Bone marrow (tissue), 2 donors: Measurements from ENCODE around the gene PATE1.
"Not testable (repeated sequence)": the region's sequence is repeated elsewhere in the genome, so short reads cannot be mapped to it uniquely, and the experiment has no call there.

Source experiments
- DNase-seq, 2 donors: peaks; one replicate each; lab custom pipeline; 2025; lab: John Stamatoyannopoulos, UW

Gene PATE1

GRCh38 chr11:125745979-125746378 is at the start of gene PATE1:
PATE1 (plus strand) TSS chr11:125746279; CDS start chr11:125746305, 26 bp downstream.
- DNase-seq: no peak

- DNase-seq: no peak
Measured at GRCh38 chr11:125701018-125701610, 45.0 kb upstream of the PATE1 start.

DNA sequence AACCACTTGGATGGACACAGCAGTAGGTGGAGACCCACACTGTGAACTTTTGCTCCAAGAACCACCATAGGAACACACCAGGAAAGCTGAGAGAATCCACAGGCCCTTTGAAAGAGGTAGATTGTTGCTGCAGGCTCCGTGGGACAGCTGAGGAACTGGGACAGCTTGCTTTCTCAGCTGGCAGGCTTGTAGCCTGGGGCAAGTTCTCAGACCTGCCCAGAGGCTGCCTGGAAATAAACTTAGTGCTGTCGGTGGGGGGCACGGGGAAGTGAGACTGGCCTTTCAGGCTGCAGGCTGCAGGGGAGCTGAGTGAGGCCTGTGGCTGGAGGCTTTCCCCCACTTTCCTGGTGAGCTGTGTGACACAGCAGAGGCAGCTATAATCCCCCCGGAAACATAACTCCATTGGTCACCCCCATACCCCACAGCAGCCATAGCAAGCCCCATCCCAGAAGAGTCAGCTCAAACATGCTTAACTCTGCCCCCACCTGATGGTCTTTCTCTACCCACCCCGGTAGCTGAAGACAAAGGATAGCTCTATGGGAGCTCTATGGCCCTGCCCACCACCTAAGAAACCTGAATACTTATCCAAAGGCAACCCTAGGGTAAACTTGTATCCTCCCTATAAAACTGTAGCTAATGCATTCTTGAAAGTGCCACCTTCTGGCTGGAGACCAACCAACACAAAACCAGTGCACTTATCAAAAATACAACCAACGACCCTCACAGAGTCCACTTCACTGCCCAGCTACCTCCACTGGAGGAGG is 44.0 kb upstream of the PATE1 start:
- DNase-seq: no peak

DNA sequence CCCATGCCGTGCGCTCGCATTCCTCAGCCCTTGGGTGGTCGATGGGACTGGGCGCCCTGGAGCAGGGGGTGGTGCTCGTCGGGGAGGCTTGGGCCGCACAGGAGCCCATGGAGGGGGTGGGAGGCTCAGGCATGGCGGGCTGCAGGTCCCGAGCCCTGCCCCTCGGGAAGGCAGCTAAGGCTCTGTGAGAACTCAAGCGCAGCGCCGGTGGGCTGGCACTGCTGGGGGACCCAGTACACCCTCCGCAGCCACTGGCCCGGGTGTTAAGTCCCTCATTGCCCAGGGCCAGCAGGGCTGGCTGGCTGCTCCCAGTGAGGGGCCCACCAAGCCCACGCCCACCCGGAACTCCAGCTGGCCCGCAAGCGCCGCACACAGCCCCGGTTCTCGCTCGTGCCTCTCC is 41.4 kb upstream of the PATE1 start:
- DNase-seq: not testable (repeated sequence)

DNA sequence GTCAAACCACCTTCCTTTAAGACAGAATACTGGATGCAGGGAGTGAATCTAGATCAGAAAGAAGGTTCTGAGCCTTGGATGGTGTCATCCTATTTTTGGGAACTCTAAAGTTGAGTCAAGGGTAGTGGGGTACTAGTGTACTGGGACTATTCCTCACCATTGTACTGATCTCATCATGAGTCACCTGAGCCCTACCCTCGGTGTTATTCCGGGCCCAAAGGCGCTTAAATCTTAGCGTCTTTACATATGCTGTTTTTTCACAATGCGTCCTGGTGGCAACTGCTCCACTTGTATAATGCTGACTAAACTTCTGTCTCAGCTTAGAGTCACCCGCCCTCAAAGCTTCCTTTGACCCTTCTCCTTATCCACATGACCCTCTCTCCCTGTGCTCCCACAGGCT is 25.3 kb upstream of the PATE1 start:
- no peak for DNase-seq

DNA sequence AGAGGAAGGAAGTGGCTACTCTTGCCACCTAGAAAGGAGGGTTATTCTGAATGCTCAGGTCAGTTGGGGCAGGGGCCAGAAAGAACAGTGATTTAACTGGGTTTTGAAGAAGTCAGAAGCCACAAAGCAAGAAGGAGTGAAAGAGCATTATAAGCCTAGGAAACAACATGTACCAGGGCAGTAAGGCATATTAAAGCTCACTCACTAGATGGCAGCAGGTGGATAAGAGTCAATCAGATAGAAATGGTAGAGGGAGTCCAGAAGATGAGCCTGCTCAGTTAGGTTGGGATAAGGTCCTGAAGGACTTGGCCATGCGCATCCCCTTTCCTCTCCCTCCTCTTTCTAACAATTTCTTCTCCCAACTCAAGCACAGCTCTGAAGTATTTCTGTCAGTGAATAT is 22.0 kb upstream of the PATE1 start:
- DNase-seq: no peak

- DNase-seq: no peak
Measured at GRCh38 chr11:125728969-125729368, 17.1 kb upstream of the PATE1 start.

GRCh38 chr11:125740617-125741016 is 5.5 kb upstream of the PATE1 start:
- DNase-seq: no peak

DNA sequence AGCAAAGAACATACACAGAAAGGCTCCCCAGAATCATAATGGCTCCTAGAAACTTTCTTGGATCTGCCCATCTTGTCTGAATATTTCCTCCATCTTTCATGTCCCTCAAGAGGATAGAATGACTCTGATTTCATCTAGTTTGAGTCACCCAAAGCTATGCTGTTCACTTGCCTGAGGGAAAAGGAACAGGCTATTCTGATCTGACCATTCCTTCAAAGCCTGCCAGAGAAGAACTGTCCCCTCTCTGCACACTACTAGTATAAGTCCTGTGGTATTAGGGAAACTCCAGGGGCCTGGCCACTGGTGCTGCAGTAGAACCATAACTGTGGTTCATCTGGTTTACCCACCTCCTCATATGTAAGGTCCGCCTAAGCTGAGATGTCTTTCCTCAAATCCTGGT is 2.4 kb upstream of the PATE1 start:
- DNase-seq: no peak

DNA sequence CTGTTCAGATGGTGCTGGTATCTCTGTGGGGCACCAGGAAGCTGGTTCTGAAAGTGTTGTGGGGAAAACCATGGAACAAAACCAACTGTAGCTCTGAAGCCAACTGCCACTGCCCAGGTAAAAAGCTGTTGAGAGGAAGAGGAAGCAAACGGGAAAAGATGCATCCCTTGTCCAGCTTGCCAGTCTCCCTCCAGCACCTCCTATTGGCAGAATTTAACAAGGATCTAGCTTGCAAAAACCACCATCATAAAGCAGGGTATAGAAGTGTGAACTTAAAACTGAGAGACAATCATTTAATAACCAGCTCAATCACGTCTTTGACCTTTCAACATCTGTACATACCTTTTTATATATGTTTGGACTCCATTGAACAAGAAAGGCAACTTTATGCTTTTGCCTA is 4.5 kb downstream of the PATE1 start:
- no peak for DNase-seq

DNA sequence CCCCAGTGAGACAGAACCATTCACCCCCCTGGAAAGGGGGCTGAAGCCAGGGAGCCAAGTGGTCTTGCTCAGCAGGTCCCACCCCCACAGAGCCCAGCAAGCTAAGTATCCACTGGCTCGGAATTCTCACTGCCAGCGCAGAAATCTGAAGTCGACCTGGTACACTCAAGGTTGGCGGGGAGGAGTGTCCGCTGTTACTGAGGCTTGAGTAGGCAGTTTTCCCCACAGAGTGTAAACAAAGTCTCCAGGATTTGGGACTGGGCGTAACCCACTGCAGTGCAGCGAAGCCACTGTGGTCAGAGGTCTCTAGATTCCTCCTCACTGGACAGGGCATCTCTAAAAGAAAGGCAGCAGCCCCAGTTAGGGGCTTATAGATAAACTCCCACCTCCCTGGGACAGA is 10.0 kb downstream of the PATE1 start:
- DNase-seq: no peak

DNA sequence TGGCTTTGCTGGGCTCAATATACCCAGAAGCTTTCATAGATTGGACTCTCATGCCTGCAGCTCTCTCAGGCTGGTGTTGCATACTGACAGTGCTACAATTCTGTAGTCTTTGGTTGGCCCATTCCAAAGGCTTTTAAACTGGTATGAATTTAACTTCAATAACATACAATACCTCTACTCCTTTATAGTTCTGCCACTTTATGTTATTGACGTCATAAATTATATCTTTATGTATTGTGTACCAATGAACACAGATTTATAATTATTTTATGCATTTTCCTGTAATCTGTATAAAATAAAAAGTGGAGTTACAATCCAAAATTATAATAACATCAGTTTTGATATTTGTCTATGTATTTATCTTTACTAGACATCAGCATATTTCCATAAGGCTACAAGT is 16.4 kb downstream of the PATE1 start:
- no peak for DNase-seq

GRCh38 chr11:125763483-125763882 is 17.4 kb downstream of the PATE1 start:
- DNase-seq: no peak

DNA sequence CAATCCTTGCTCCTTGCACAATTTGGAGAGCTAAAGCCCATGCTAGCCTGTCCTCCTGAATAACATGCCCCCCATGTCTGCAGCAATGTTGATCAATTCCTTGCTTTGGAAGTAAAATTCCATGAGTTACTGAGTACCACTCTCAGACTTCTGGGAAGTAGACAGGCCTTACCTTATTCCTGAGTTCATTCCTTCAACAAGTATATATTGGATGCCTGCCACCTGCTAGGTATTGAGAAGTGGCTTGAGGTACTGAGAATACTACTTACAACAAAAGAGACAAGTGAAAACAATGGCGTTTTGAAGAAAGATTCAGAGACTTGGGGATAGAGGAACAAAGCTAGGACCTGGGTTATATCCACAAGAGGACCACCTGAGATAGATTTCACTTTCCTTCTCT is 20.2 kb downstream of the PATE1 start:
- DNase-seq: no peak

GRCh38 chr11:125768336-125769046 is 22.4 kb downstream of the PATE1 start:
- no peak for DNase-seq

- no peak for DNase-seq
Measured at GRCh38 chr11:125770583-125770982, 24.5 kb downstream of the PATE1 start.

- DNase-seq: no peak
Measured at GRCh38 chr11:125772834-125773505, 26.9 kb downstream of the PATE1 start.

DNA sequence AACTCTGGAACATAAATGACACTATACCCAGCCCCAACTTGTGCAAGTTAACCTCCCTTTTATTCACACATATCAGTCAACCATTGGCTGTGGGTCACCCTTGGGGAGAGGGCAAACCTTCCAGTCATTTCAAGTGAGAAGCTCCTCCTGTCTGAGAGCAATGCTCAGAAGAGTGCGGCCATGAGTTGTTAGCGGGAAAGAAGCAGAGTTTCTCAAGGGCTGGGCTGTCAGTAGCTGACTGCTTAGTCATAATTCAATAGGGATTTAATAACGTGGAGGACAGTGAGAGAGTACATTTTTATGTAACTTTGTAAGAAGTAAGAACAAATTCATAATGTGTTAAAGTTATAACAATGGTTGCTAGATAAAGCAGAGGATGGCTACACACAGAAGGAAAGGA is 27.4 kb downstream of the PATE1 start:
- DNase-seq: no peak

DNA sequence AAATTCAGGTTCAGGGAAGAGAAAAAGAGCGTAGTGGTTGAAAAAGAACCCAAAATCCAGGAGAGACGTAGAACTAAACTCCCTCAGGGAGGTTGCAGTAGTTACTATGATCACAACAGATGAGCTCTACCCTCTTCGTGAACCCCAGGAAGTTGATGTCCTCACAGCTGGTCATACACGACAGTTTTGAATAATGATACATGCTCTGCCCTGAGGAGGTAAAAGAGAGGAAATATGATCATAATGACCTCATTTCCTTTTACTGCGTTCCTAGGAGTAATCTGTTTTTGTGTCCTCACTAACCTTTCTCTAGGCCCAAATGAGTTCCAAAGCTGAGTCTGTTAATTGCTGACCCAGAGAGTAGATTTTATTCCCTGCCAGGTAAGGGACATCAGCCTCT is 31.2 kb downstream of the PATE1 start:
- no peak for DNase-seq

DNA sequence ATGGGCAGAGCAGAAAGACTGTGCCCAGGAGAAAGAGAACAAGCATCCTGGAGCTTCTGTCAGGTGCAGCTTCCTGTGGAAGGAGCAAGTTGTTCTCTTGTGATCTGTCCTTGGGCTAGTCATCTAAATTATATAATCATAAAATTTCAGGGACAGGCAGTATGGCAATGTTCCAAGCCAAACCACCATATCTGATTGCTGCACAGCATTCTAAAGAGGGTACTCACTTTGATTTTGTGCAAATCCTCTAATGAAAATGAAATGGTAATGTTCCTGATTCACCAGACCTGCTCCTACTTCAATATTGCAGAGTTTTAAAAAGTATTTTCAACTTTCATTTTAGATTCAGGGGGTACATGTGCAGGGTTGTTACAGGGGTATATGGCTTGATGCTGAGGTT is 32.6 kb downstream of the PATE1 start, which contains the start of gene PATE2:
TSS of gene PATE2 (minus strand) at position 101 of the 400 bp plus-strand sequence. CDS start at position 46, 55 bp downstream.
- no peak for DNase-seq

GRCh38 chr11:125784678-125785077 is 38.6 kb downstream of the PATE1 start:
- no peak for DNase-seq

GRCh38 chr11:125787827-125788226 is 41.7 kb downstream of the PATE1 start, which contains the start of gene PATE3:
PATE3 (plus strand) TSS chr11:125788127; CDS start chr11:125788152, 25 bp downstream.
- no peak for DNase-seq
